Measurements from ENCODE around the gene C16orf89.
"Not testable (repeated sequence)": the region's sequence is repeated elsewhere in the genome, so short reads cannot be mapped to it uniquely, and the experiment has no call there.

The C16orf89 gene

GRCh38 chr16:5084099-5084731, 18.5 kb upstream of the C16orf89 start:
- not testable (repeated sequence) for DNase-seq (ENCODE audit: low read depth in 2 of 2)

DNA sequence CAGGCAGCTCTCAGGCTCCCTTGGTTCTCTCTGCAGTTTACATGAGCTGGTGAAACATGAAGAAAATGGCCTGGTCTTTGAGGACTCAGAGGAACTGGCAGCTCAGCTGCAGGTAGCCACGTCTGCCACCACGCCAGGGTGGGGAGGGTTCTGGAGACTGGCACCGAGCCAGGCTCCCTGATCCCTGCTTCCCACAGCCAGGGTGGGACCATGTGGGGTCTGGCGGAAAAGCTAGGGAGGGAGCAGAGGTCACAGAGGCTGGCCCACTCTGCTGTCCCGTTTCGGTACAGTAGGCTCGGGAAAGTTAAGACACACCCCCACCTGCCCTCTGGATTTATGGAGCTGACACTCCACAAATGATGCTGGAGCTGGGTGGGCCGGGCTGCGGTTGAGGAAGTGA, 17.9 kb upstream of the C16orf89 start:
- not testable (repeated sequence) for DNase-seq (ENCODE audit: low read depth in 2 of 2)

DNA sequence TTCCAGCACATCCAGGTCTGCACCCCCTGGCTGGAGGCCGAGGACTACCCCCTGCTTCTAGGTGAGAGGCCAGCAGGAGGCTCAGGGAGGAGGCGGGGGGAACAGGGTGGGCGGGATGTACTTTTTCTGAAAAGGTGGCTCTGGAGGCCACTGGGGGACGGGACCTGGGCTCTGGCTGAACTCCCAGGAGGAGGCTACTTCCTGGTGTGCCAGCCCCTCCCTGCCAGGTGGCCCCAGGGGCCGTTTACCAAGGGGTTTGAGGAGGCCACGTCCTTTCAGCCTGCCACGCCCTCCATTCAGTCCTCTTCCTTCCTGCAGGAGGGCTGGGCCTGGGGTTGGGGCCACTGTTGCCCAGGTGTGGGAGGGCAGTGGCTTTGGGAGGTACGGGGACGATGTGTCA, 15.2 kb upstream of the C16orf89 start:
- not testable (repeated sequence) for DNase-seq (ENCODE audit: low read depth in 2 of 2)

- DNase-seq (ENCODE audit: low read depth in 2 of 2) = not testable (repeated sequence)
Observed at GRCh38 chr16:5080461-5080860, 14.7 kb upstream of the C16orf89 start.

DNA sequence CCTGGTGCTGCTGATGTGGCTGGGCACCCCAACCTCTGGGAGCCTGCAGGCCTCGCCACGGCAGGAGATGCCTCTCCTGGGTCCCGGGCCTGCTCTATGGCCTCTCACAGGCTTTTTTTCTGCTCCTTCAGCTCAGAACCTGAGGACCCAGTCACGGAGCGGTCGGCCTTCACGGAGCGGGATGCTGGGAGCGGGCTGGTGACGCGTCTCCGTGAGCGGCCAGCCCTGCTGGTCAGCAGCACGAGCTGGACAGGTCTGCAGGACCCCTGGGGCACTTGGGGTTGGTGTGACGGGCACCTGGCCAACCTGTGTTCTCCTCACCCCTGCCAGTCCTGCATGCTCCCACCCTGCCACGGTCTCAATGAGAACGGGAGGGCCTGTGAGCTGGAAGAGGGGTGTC, 12.9 kb upstream of the C16orf89 start:
- no peak for DNase-seq (ENCODE audit: low read depth in 2 of 2)

GRCh38 chr16:5077304-5077703, 11.5 kb upstream of the C16orf89 start:
- no peak for DNase-seq (ENCODE audit: low read depth in 2 of 2)

GRCh38 chr16:5075637-5076036, 9.9 kb upstream of the C16orf89 start:
- DNase-seq (ENCODE audit: low read depth in 2 of 2) = no peak

GRCh38 chr16:5073771-5074170, 8.0 kb upstream of the C16orf89 start:
- DNase-seq (ENCODE audit: low read depth in 2 of 2) = not testable (repeated sequence)

DNA sequence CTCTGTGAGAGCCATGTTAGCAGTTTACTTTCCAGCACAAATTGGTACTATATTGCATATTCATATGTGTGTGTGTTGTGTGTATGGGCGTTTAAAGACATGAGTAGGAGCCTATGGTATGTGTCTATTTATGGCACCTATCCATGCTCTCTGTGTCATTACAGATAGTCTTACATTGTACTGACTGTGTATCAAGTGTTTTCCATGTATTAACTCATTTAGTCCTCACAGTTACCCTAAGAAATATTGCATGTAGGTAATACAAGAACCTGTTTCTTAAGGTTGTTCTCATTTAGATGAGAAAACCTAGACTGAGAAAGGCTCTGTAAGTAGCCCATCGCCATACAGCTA, 7.5 kb upstream of the C16orf89 start:
- DNase-seq (ENCODE audit: low read depth in 2 of 2) = no peak

- no peak for DNase-seq (ENCODE audit: low read depth in 2 of 2)
Observed at GRCh38 chr16:5072334-5073278, 6.8 kb upstream of the C16orf89 start.

DNA sequence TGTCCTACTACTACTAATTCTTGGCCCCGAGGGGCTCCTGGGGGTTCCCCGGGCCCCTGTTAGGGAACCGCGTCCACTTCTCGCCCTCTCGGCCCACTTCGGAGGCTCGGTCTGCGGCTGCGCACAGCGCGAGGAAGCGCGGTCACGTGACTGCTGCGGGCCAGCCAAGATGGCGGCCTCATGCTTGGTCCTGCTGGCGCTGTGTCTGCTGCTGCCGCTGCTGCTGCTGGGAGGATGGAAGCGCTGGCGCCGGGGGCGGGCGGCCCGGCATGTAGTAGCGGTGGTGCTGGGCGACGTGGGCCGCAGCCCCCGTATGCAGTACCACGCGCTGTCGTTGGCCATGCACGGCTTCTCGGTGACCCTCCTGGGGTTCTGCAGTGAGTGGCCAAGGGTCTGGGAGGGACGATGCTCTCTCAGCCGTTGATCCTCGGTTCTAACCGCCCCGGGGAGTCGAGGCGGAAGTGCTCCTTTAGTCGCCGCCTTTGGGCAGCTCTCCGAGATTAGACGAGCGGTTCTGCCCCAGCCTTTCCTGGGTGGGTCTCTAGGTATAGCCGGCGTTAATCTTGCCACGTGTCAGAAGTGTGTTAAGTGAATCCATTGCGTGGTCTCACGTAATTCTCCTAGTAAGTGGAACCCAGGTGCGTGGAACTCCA, 6.1 kb upstream of the C16orf89 start, which contains the start of gene ALG1:
ALG1 (plus strand) TSS at position 163 of the 653 bp plus-strand sequence; CDS start at position 170, 7 bp downstream.
- peak; percentile 73 to 87 for DNase-seq (ENCODE audit: low read depth in 2 of 2)

DNA sequence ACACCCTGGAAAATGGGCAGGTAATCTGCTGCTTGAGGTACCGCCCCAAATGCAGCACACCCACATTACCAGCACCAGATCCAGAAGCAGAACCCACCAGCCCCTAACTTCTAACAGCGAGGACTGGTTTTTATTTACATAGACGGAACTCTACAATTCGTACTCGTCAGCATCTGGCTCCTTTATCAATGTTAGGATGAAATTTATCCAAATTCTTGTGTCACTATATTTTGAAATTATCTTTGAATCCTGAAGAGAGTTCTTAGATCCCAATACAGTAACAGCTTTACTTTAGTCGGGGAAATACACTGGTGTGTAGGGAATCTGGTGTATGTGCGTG, 5.6 kb upstream of the C16orf89 start:
- no peak for DNase-seq (ENCODE audit: low read depth in 2 of 2)

DNA sequence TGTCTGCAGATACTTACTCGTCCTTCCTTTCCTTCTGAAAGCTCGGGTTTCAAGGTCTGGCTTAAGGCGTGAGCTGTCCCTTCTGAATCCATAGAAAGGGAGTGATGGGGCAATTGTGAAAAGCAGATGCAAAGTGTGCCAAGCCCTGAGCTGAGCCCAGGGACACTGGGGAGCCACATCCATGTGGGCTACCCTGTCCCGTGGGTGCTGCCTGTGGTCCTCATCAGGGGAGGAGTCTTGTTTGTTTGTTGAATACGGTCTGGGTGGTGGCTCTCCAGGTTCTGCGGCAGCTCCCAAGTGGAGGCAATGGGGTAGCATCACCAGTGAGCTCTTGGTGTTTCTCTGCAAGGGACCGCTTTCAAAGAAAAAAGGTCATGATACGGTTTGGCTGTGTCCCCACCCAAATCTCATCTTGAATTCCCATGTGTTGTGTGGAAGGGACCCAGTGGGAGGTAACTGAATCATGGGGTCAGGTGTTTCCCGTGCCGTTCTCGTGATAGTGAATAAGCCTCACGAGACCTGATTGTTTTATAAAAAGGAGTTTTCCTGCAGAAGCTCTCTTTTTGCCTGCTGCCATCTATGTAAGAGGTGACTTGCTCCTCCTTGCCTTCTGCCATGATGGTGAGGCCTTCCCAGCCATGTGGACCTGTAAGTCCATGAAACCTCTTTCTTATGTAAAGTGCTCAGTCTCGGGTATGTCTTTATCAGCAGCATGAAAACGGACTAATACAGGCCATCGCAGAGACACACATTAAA, 4.9 kb upstream of the C16orf89 start:
- no peak for DNase-seq (ENCODE audit: low read depth in 2 of 2)

DNA sequence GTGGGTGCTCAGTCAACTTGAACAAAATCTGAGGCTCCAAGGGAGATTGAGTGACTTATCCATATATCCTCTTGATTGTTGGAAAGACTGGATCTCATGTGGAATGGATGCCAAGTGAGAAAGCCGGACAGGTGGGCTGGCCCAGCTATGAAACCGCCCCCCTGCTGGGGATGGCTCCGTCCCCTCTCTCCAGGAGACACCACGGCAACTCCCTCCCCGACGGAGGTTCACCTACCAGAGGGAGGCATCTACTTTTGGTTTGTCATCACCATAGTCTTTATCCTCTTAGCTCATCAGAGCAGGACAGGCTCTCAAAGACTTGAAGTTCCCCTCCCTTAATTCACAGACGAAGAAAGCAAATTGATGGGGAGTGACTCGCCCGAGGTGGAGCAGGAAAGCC, 4.1 kb upstream of the C16orf89 start:
- DNase-seq (ENCODE audit: low read depth in 2 of 2) = no peak

- no peak for DNase-seq (ENCODE audit: low read depth in 2 of 2)
Observed at GRCh38 chr16:5069048-5069447, 3.3 kb upstream of the C16orf89 start.

- no peak for DNase-seq (ENCODE audit: low read depth in 2 of 2)
Observed at GRCh38 chr16:5066511-5066910, 755 bp upstream of the C16orf89 start.

GRCh38 chr16:5065326-5065725, 430 bp downstream of the C16orf89 start:
- DNase-seq (ENCODE audit: low read depth in 2 of 2) = no peak

GRCh38 chr16:5064915-5065314, 841 bp downstream of the C16orf89 start:
- DNase-seq (ENCODE audit: low read depth in 2 of 2) = no peak

DNA sequence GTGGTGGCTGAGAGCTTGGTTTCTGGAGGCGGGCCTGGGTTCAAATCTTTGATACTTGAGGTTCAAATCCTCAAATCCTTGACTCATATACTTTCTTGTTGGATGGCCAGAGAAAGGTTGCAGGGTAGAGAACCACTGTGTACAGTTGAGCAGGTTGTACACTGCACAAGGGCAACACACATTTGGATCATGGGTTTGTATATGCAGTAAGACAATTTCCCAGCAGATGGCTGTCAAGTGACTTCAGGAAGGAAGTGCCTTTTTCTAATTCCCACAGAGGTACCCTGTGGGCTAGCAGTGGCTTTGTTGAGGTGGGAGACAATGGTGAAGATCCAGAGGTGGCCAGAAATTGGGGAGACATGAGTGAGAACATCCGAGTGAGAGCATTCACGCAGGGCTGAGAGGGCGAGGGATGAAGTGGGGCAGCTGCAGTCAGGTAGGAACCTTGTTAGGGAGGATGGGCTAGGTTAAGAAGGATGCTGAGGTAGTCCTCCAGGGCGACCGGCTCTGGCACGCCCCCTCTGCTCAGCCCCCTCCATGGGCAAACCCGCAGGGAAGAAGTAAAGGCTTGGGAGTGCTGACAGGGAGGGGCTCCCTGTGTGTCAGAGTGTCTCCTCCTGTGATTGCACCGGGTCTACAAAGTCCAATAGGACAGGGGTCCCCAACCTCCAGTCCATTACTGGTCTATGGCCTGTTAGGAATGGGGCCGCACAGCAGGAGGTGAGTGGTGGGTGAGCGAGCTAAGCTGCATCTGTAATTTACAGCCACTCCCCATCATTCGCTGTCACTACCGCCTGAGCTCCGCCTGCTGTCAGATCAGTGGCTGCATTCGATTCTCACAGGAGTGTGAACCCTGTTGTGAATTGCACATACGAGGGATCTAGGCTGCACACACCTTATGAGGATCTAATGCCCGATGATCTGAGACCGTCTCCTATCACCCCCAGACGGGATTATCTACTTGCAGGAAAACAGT, 2.7 kb downstream of the C16orf89 start:
- DNase-seq (ENCODE audit: low read depth in 2 of 2) = no peak

DNA sequence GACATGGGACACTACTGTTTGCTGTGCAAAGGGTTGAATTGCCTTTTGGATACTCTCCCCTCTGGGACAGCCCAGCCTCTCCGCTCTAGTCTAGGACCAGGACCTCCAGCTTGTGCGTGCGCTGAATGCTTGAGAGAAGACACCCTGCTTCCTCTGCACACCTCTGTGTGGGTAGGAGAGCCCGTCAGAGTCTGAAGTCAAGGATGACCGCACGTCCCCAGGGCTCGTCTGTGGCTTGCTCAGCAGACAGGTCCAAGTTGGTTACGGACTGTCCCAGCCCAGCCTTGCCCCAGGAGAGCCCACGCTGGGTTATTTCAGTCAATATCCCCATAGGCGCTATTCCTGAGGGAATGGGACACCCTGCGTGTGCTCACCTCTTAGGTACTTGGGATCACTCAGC, 3.7 kb downstream of the C16orf89 start:
- DNase-seq (ENCODE audit: low read depth in 2 of 2) = no peak
